Kidney epithelial cell (primary cell): Measurements from ENCODE around the gene UCHL5. TPM values are rescaled to one million over a fixed set of nuclear protein-coding genes. Genes with fewer than 3 reads are reported as not detected.

ENCODE experiments used
- DNase-seq: peaks from one replicate; pipeline ENCODE4 v3.0.0-alpha.2; 2010; ENCODE audit warnings: low read depth
- H3K27me3 ChIP-seq: 2 replicates; pipeline ENCODE4 v1.6.0; 2011; ENCODE audit warnings: low read length; ENCODE audit not compliant: control insufficient read depth, insufficient read depth
- H3K36me3 ChIP-seq: 2 replicates; pipeline ENCODE4 v1.5.1; 2011; ENCODE audit warnings: low read length; ENCODE audit not compliant: control insufficient read depth, insufficient read depth
- H3K4me3 ChIP-seq: 2 replicates; pipeline ENCODE4 v1.5.1; 2011; ENCODE audit warnings: low read depth, mild to moderate bottlenecking, control low read depth, low read length
- total RNA-seq: library from RNA; depleted of rRNA; stranded (reverse); fragments of >200 nt; gene quantifications from 2 replicates; pipeline ENCODE4 v1.2.3, GENCODE V29; 2015
- TF ChIP-seq, protein P1 (sequence below): IDR thresholded peaks from 2 replicates; pipeline ENCODE4 v1.5.1; 2011; ENCODE audit warnings: mild to moderate bottlenecking, moderate library complexity, low read length, control low read depth, inconsistent platforms; ENCODE audit not compliant: insufficient read depth, poor library complexity, severe bottlenecking

The UCHL5 gene
- total RNA-seq, 1 donor from 2014 or later, result 32.2 TPM

GRCh38 chr1:193069748-193070385 lies 10.7 kb upstream of the UCHL5 start:
- Histone ChIP-seq H3K4me3 (no peak overlapping the region), H3K27me3 (no peaks in the 10 kb centered on the region), H3K36me3 (no peaks in the 10 kb centered on the region)
- DNase-seq, result no peak
- TF ChIP-seq, protein P1, sequence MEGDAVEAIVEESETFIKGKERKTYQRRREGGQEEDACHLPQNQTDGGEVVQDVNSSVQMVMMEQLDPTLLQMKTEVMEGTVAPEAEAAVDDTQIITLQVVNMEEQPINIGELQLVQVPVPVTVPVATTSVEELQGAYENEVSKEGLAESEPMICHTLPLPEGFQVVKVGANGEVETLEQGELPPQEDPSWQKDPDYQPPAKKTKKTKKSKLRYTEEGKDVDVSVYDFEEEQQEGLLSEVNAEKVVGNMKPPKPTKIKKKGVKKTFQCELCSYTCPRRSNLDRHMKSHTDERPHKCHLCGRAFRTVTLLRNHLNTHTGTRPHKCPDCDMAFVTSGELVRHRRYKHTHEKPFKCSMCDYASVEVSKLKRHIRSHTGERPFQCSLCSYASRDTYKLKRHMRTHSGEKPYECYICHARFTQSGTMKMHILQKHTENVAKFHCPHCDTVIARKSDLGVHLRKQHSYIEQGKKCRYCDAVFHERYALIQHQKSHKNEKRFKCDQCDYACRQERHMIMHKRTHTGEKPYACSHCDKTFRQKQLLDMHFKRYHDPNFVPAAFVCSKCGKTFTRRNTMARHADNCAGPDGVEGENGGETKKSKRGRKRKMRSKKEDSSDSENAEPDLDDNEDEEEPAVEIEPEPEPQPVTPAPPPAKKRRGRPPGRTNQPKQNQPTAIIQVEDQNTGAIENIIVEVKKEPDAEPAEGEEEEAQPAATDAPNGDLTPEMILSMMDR, result peak; percentile 54

- Histone ChIP-seq H3K4me3 (no peak overlapping the region), H3K27me3 (no peaks in the 10 kb centered on the region), H3K36me3 (no peaks in the 10 kb centered on the region)
- TF ChIP-seq, protein P1, result no peak
- no peak for DNase-seq
Observed at GRCh38 chr1:193068013-193068412, 8.9 kb upstream of the UCHL5 start.

- TF ChIP-seq, protein P1, result no peak
- Histone ChIP-seq H3K27me3 (no peaks in the 10 kb centered on the region), H3K4me3 (no peak overlapping the region), H3K36me3 (no peaks in the 10 kb centered on the region)
- DNase-seq, result no peak
Observed at GRCh38 chr1:193066606-193067005, 7.4 kb upstream of the UCHL5 start.

- H3K27me3 ChIP-seq, result no peaks in the 10 kb centered on the region
- DNase-seq, result no peak
- H3K36me3 ChIP-seq, result no peaks in the 10 kb centered on the region
- H3K4me3 ChIP-seq, result no peak overlapping the region
- TF ChIP-seq, protein P1, result no peak
Observed at GRCh38 chr1:193065954-193066353, 6.8 kb upstream of the UCHL5 start.

- no peaks in the 10 kb centered on the region for H3K27me3 ChIP-seq
- TF ChIP-seq, protein P1, result no peak
- H3K4me3 ChIP-seq, result no peak overlapping the region
- DNase-seq, result no peak
- no peaks in the 10 kb centered on the region for H3K36me3 ChIP-seq
Observed at GRCh38 chr1:193062698-193063463, 3.7 kb upstream of the UCHL5 start.
